NCI-H1092 (cell line): ENCODE data around the gene NPAT.
"Not testable (repeated sequence)": the region's sequence is repeated elsewhere in the genome, so short reads cannot be mapped to it uniquely, and the experiment has no call there.

Experiments
- DNase-seq: peaks from one replicate; lab custom pipeline; 2025; lab: John Stamatoyannopoulos, UW

Gene NPAT

DNA sequence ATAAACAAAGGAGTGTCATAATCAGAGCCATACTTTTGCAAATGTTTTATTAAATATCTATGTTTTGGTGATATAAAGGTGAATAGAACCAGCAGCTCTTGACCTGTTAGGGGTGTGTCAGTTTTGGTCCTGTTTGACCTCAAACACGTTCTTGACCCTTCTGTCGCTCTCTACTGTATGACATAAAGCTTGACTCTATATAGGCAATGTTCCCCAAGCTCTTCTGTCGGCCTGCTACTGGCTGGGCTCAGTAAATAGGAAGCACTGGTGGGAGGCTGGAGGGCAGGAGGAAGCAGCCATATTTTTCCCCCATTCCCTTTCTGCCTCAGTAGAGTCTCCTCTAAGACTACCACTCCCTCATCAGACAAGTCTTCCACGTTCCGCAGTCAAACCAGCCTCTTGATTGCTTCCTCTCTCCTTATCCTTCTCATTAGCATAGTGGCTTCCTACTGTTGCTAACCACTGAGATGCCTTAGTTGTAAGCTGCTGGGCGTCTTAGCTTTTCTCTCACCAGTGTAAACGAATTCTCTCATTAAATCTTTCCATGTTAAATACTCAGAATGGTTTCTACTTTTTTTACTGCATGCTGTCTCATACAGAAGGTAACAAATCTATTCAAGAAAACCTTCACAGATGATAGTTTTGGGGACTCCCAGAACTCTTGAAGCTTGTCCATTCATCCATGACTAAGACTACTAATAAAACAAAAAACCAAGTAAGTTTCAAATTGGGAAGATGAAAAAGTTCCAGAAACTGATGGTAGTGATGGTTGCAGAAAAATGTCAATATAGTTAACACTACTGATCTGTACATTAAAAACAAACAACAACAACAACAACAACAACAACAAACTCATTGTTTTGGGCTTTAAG is 3.3 kb downstream of the NPAT start:
- no peak for DNase-seq

GRCh38 chr11:108218455-108218854 is 4.0 kb downstream of the NPAT start:
- no peak for DNase-seq

- no peak for DNase-seq
Observed at GRCh38 chr11:108216988-108217387, 5.5 kb downstream of the NPAT start.

DNA sequence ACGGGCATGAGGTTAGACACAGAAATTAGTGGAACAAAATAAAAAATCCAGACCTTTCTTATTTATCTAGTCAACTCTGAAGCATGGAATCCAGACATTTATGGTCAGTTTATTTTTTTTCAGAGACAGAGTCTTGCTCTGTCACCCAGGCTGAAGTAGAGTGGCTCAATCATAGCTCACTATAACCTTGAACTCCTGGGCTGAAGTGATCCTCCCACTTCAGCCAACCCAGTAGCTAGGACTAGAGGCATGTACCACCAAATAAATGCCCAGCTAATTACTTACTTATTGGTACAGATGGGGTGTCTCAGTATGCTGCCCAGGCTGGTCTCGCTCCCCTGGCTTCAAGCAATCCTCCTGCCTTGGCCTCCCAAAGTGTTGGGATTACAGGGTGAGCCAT is 8.7 kb downstream of the NPAT start:
- no peak for DNase-seq

DNA sequence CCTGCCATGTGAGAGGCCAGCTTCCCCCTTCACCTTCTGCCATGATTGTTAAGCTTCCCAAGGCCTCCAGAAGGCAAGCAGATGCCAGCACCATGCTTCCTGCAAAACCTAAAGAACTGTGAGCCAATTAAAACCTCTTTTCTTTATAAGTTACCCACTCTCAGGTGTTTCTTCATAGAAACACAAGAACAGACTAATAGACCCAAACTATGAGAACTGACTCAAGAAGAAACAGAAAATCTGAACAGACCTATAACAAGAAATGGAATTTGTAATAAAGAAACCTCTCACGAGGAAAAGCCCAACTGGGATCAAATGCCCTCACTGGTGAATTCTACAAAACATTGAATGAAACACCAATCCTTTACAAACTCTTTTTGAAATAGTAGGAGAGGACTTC is 12.0 kb downstream of the NPAT start:
- no peak for DNase-seq

DNA sequence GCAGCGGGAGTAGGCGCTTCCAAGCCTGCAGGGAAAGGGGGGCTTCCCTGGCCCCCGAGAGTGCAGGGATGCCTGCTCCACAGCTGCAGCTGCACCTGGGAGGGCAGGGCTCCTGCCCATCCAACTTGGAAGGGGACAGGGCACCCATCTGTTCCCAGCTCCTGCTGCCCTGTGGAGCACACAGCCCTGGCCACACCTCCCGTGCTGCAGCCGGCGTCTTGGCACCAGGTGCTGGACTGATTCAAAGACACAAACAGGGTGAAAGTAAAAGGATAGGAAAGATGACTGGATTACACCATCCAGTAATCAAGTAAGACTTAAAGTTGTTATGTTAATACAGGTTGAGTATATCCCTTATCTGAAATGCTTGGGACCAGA is 14.8 kb downstream of the NPAT start:
- no peak for DNase-seq

- no peak for DNase-seq
Observed at GRCh38 chr11:108206969-108207682, 15.3 kb downstream of the NPAT start.

- no peak for DNase-seq
Observed at GRCh38 chr11:108206171-108206570, 16.3 kb downstream of the NPAT start.

DNA sequence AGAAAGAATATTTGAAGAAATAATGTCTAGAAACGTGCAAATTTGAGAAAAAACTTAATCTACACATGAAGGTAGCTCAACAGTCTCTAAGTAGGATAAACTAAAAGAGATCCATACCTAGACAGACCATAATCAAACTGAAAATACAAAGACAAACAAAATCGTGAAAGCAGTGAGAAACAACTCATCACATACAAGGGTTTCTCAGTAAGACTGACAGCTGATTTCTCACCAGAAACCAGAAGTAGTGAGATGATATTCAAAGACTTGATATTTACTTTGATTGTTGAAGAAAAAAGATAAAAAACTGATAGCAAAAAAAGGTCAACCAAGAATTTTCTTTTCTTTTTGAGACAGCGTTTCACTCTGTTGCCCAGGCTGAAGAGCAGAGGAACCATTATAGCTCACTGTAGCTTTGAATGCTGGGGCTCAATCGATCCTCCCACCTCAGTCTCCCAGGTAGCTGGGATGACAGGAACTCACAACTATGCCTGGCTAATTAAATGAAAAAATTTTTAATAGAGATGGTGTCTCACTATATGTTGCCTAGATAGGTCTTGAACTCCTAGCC is 17.4 kb downstream of the NPAT start:
- DNase-seq, result no peak

DNA sequence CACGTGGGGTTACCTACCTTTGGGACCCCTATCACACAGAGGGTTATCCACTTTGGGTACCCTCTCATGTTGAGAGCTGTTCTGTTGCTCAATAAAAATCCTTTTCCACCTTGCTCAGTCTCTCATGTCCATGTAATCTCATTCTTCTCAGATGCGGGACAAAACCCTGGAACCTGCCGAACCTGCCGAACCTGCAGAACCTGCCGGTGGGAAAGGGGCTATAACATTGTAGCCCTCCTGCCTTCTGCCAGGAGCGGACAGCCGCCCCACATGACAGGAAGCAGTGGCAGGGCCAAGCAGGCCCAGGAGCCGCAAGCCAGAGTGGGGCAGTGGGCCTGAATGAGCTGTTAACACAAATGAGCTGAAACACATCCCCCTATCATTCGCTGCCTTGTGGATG is 18.1 kb downstream of the NPAT start:
- no peak for DNase-seq

DNA sequence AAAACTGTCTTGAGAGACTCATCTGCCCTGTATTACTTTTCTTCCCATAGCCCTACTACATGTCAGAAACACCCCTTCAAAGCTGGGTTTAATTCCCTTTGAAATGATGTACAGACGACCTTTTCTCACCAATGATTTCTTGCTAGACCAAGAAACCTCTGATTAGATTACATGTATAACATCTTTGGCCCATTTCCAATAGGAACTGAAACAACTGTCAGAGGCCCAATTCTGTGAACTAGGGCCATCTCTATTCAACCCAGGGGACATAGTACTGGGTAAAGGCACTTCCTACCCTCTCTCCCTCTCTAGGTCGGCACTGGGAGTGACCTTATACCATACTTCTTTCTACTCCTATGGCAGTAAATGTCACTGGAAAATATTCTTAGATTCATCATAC is 19.4 kb downstream of the NPAT start:
- DNase-seq, result no peak

- DNase-seq, result no peak
Observed at GRCh38 chr11:108199446-108200321, 22.8 kb downstream of the NPAT start.

DNA sequence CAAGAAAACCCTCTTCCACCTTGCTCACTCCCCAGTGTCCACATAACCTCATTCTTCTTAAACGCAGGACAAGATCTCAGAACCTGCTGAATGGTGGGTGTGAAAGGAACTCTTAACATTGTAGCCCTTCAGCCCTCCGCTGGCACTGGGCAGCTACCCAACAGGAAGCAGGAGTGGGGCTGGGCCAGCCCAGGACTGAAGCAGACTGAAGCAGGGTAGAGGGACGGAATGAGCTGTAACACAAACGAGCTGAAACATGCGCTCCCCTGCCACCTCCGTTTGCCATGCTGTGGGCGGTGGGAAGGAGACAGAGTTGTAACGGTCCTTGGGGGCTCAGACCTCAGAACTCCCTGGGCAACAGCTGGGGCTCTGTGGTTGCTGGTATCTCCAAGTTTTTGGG is 23.6 kb downstream of the NPAT start:
- DNase-seq, result no peak

DNA sequence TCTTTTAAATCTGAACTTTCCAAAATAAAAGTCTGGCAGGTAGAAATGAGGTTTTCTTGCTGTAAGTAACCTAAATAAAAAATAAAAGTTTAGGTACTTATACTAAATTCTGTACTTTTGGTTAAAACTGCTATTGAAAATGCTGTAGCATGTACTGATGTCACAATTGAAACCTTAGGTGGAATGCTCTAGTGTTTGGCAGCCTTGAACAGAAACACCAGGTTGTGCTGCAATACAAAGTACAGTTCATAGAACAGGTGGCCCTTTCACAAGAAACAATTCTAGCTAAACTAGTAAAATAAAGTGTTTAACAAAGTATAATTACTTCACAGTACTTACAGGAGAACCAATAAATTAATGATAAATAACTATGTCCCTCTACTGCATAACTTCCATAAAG is 25.1 kb downstream of the NPAT start:
- DNase-seq, result no peak

GRCh38 chr11:108196901-108197300 is 25.5 kb downstream of the NPAT start:
- no peak for DNase-seq

DNA sequence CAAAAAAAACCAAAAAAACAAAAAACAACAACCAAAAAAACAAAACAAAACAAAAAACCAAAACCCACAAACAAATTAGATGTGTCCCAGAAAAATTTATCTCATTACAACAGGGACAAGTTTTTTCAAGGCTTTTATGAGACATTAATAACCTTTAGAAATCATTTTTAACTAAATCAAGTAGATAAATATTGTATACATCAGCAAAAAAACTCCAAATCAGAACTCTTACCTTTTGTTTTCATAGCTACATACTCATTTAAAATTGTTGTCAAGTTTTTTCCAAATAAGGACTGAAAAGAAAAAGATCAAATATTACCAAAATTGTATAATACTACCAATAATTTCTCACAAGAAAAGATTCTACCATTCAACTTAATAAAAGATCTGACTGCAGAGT is 28.7 kb downstream of the NPAT start:
- no peak for DNase-seq

DNA sequence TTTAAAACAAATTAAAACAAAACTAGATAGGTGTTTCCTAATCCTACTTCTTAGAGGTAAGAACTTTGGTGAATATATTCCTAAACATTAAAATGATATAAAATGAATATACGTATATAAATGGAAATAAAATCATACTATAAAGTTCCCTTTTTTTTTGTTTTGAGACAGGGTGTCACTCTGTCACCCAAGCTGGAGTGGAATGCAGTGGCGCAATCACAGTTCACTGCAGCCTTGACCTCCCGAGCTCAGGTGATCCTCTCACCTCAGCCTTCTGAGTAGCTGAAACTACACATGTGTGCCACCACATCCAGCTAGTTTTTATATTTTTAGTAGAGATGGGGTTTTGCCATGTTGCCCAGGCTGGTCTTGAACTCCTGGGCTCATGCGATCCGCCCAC is 44.9 kb downstream of the NPAT start:
- no peak for DNase-seq

DNA sequence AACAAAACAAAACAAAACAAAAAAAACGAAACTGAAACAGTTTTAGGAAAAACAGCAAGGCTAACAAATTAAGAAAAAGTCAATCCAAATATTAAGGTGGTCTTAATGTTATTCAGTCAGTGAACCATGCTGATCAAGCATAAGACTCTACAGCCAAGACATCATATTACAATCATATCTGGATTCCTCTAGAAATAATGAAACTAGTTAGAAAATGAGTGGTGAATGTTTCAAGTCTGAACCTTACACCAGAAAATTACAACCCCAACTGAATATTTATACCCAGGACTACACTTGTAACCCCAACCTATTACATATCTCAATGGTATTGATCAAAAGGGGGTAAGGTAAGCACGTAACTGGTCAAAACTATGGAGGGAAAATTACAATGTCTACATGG is 52.3 kb downstream of the NPAT start:
- no peak for DNase-seq

GRCh38 chr11:108167624-108168023 is 54.8 kb downstream of the NPAT start:
- no peak for DNase-seq

DNA sequence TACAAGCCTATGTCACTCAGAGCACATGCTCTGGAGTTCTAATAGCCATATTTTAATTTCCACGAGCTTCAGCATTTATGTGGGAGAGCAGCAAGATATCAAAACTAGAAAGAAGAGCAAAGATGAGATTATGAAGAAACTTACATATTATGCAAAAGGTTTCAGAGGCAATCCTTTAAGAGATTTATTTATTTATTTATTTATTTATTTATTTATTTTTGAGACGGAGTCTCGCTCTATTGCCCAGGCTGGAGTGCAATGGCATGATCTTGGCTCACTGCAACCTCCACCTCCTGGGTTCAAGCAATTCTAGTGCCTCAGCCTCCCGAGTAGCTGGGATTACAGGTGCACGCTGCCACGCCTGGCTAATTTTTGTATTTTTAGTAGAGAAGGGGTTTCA is 59.6 kb downstream of the NPAT start:
- DNase-seq, result not testable (repeated sequence)

GRCh38 chr11:108160970-108161566 is 61.4 kb downstream of the NPAT start:
- DNase-seq, result no peak

- DNase-seq, result no peak
Observed at GRCh38 chr11:108154591-108154990, 67.8 kb downstream of the NPAT start.
